Measurements from ENCODE around the gene CCDC12.

Gene CCDC12
- long read RNA-seq, partial matches to known transcripts, result 23 of 35 reads
- long read RNA-seq, other reads (novel, unspliced or antisense), result 12 of 35 reads

DNA sequence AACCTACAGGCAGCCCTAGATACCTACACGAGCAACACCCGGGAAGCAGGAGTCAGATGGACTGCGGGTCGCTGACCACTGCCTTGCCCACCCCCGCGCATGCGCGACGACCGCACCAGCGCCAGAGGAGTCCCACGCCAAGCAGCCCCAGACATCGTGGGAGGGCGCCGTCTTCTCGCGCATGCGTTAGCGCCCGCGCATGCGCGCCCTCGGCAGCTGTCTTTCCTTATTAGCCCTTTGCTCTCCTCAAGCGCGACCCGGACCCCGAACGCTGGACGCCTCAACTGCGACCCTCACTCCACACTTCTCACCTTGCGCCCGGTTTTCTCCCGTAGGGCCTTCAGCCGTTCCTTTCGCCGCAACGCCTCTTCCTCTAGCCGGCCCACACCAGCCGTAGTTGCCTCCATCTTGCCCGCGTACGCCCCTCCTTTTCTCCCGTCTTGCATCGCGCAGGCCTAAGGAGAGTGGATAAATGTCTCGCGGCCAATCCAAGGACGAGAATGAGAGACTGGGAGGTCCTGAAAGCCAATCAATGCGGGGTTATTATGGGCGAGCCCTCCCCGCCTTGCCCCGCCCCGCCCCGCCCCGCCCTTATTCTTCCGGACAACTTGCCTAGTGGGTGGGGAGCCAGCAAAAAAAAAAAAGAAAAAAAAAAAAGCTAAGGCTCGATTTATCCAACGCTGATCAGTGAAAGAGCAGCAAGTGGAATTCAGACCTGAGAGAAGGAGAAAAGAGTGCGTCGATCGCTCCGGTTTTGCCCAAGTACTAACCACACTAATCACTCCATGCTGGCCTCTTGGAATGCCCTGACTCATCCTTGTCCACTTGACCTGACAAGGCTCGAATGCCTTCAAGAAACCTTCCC lies at the start of gene CCDC12:
Gene CCDC12 (minus strand): TSS at position 420 of the 865 bp plus-strand sequence. CDS start 13 bp downstream, at position 407.
- Histone ChIP-seq H3K27ac (replicated peaks) (peak within 1 kb of the TSS; percentile 94), H3K4me3 (replicated peaks; ENCODE audit: insufficient read depth, low read length) (peak within 1 kb of the TSS; percentile 76), H3K27me3 (ENCODE audit: insufficient read depth, poor library complexity, severe bottlenecking) (no peaks in the 10 kb centered on the region)
- TF ChIP-seq POLR2AphosphoS5 (IDR thresholded peaks at IDR 0.05; ENCODE audit: low read depth) (peak; percentile 90), SPI1 (IDR thresholded peaks at IDR 0.05; ENCODE audit: borderline replicate concordance, low read depth) (no peak)
- TF ChIP-seq, protein P1, sequence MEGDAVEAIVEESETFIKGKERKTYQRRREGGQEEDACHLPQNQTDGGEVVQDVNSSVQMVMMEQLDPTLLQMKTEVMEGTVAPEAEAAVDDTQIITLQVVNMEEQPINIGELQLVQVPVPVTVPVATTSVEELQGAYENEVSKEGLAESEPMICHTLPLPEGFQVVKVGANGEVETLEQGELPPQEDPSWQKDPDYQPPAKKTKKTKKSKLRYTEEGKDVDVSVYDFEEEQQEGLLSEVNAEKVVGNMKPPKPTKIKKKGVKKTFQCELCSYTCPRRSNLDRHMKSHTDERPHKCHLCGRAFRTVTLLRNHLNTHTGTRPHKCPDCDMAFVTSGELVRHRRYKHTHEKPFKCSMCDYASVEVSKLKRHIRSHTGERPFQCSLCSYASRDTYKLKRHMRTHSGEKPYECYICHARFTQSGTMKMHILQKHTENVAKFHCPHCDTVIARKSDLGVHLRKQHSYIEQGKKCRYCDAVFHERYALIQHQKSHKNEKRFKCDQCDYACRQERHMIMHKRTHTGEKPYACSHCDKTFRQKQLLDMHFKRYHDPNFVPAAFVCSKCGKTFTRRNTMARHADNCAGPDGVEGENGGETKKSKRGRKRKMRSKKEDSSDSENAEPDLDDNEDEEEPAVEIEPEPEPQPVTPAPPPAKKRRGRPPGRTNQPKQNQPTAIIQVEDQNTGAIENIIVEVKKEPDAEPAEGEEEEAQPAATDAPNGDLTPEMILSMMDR (IDR thresholded peaks at IDR 0.05; ENCODE audit: insufficient read depth, low read length), result no peak
- DNase-seq (ENCODE audit: low read depth in 1 of 2, low spot score in 1 of 2), result peak; percentile 98

DNA sequence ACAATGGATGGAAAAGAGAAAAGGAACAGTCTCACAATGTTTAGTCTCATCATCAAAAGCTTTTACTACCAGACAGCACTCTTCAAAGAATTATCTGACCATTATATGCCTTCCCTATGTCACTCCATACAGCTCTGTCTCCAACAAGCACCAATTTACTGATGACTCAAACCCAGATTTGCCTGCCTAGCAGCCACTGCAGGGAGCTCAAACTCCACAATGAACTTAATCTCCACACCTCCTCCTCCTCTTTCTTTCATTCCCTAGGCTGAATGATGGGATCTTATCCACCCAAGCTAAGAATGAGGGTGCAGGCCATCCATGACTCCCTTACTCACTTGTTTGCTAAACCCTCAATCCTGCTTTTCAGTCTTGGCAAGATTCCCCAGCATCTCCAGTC lies 48.4 kb upstream of the CCDC12 start:
- no peak for DNase-seq (ENCODE audit: low read depth in 1 of 2, low spot score in 1 of 2)
- Histone ChIP-seq H3K27me3 (ENCODE audit: insufficient read depth, poor library complexity, severe bottlenecking) (no peaks in the 10 kb centered on the region), H3K4me3 (replicated peaks; ENCODE audit: insufficient read depth, low read length) (no peak overlapping the region), H3K27ac (replicated peaks) (no peak overlapping the region)
- TF ChIP-seq, protein P1 (IDR thresholded peaks at IDR 0.05; ENCODE audit: insufficient read depth, low read length), result no peak
- TF ChIP-seq POLR2AphosphoS5 (IDR thresholded peaks at IDR 0.05; ENCODE audit: low read depth) (no peak), SPI1 (IDR thresholded peaks at IDR 0.05; ENCODE audit: borderline replicate concordance, low read depth) (no peak), GABPA (IDR thresholded peaks at IDR 0.05; ENCODE audit: low read depth) (no peak)
- TF ChIP-seq, protein P2, sequence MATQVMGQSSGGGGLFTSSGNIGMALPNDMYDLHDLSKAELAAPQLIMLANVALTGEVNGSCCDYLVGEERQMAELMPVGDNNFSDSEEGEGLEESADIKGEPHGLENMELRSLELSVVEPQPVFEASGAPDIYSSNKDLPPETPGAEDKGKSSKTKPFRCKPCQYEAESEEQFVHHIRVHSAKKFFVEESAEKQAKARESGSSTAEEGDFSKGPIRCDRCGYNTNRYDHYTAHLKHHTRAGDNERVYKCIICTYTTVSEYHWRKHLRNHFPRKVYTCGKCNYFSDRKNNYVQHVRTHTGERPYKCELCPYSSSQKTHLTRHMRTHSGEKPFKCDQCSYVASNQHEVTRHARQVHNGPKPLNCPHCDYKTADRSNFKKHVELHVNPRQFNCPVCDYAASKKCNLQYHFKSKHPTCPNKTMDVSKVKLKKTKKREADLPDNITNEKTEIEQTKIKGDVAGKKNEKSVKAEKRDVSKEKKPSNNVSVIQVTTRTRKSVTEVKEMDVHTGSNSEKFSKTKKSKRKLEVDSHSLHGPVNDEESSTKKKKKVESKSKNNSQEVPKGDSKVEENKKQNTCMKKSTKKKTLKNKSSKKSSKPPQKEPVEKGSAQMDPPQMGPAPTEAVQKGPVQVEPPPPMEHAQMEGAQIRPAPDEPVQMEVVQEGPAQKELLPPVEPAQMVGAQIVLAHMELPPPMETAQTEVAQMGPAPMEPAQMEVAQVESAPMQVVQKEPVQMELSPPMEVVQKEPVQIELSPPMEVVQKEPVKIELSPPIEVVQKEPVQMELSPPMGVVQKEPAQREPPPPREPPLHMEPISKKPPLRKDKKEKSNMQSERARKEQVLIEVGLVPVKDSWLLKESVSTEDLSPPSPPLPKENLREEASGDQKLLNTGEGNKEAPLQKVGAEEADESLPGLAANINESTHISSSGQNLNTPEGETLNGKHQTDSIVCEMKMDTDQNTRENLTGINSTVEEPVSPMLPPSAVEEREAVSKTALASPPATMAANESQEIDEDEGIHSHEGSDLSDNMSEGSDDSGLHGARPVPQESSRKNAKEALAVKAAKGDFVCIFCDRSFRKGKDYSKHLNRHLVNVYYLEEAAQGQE (IDR thresholded peaks at IDR 0.05; ENCODE audit: insufficient replicate concordance, low read depth), result no peak

DNA sequence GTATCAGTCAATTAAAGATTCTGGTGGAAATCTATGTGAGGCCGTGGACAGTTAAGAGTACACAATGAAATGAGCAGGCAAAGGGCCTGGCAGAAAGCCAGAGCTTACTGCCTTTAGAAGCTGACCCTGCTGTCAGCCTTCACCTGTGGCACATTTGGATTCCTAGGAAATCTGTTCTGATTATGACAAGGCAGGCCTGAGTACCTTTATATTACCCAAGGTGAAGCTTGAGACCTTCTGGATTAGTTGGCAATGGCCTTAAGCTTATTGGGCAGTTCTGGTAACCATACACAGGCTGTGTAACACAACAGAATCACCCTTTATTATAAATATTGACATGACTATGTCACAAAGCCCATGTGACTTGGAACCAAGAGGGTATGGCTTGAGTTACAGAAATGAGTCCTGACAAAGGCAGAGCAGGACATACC lies 46.1 kb upstream of the CCDC12 start:
- no peak for TF ChIP-seq SPI1 (IDR thresholded peaks at IDR 0.05; ENCODE audit: borderline replicate concordance, low read depth)
- no peak for DNase-seq (ENCODE audit: low read depth in 1 of 2, low spot score in 1 of 2)
- no peak overlapping the region for H3K27ac ChIP-seq (replicated peaks)
- H3K27me3 ChIP-seq (ENCODE audit: insufficient read depth, poor library complexity, severe bottlenecking), result no peaks in the 10 kb centered on the region
- no peak overlapping the region for H3K4me3 ChIP-seq (replicated peaks; ENCODE audit: insufficient read depth, low read length)

DNA sequence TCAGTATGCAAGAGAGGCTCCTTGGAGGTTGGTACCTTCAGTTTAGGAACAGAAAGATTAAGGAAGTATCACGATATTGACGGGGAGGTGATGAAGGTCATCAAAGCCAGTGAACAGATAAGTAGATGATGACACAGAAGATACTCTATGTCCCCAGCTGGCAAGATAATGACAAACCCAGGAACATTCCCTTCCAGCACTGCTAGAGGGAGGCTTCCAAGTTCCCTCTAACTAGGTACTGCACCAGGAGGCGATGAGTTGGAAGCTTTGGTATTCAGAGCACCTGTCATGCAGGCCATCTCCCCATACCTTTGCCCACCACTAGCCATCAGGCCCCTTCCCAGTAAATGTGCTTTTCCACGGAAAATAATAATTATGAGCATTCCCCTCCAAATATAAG lies 43.8 kb upstream of the CCDC12 start:
- H3K27me3 ChIP-seq (ENCODE audit: insufficient read depth, poor library complexity, severe bottlenecking), result no peaks in the 10 kb centered on the region
- no peak overlapping the region for H3K4me3 ChIP-seq (replicated peaks; ENCODE audit: insufficient read depth, low read length)
- TF ChIP-seq GABPA (IDR thresholded peaks at IDR 0.05; ENCODE audit: low read depth), result no peak
- no peak for TF ChIP-seq POLR2AphosphoS5 (IDR thresholded peaks at IDR 0.05; ENCODE audit: low read depth)
- TF ChIP-seq, protein P1 (IDR thresholded peaks at IDR 0.05; ENCODE audit: insufficient read depth, low read length), result no peak
- TF ChIP-seq, protein P2 (IDR thresholded peaks at IDR 0.05; ENCODE audit: insufficient replicate concordance, low read depth), result no peak
- TF ChIP-seq SPI1 (IDR thresholded peaks at IDR 0.05; ENCODE audit: borderline replicate concordance, low read depth), result no peak
- DNase-seq (ENCODE audit: low read depth in 1 of 2, low spot score in 1 of 2), result no peak
- no peak overlapping the region for H3K27ac ChIP-seq (replicated peaks)

Measured in HL-60 (cell line).